Activated naive CD4-positive, alpha-beta T cell treated with anti-CD3 and anti-CD28 coated beads for 36 hours (primary cell): Measurements from ENCODE around the gene GTF3C5. TPM values are rescaled to one million over a fixed set of nuclear protein-coding genes. Genes with fewer than 3 reads are reported as not detected.
A peak's percentile ranks its signal among the peaks of the same experiment; 100 is the strongest.

ENCODE experiments used
- CTCF ChIA-PET: fragments of 350-600 bp; sonication (Branson Sonifier 250); formaldehyde crosslinking; loops from one replicate; lab custom pipeline; 2021; ENCODE audit warnings: antibody characterized with exemption; lab: Charles Lee
- DNase-seq: peaks from one replicate; pipeline ENCODE4 v3.0.0-alpha.2; 2020
- H3K27ac Mint-ChIP-seq: one replicate; pipeline ENCODE4 v1.8.0; 2021; ENCODE audit warnings: mild to moderate bottlenecking, mixed read lengths
- H3K27me3 Mint-ChIP-seq: one replicate; pipeline ENCODE4 v1.8.0; 2021; ENCODE audit warnings: low read depth, mixed read lengths
- H3K36me3 Mint-ChIP-seq: one replicate; pipeline ENCODE4 v1.8.0; 2021; ENCODE audit warnings: low read depth, mixed read lengths
- H3K4me1 Mint-ChIP-seq: one replicate; pipeline ENCODE4 v1.8.0; 2021; ENCODE audit warnings: low read depth, mixed read lengths
- H3K4me3 Mint-ChIP-seq: one replicate; pipeline ENCODE4 v1.8.0; 2021; ENCODE audit warnings: mild to moderate bottlenecking, moderate library complexity, mixed read lengths
- H3K9me3 Mint-ChIP-seq: one replicate; pipeline ENCODE4 v1.8.0; 2021; ENCODE audit warnings: mixed read lengths
- intact Hi-C: fragments of 100-400 bp; cut with micrococcal nuclease; formaldehyde crosslinking; loops from one replicate; pipeline ENCODE4 v1.15.1; 2023
- total RNA-seq, 2 experiments: library from RNA; stranded (reverse); gene quantifications; one replicate each; pipeline ENCODE4 v1.2.3, GENCODE V29; 2021

Gene GTF3C5
- total RNA-seq, 2 experiments from 2014 or later = 102 to 108 TPM

DNA sequence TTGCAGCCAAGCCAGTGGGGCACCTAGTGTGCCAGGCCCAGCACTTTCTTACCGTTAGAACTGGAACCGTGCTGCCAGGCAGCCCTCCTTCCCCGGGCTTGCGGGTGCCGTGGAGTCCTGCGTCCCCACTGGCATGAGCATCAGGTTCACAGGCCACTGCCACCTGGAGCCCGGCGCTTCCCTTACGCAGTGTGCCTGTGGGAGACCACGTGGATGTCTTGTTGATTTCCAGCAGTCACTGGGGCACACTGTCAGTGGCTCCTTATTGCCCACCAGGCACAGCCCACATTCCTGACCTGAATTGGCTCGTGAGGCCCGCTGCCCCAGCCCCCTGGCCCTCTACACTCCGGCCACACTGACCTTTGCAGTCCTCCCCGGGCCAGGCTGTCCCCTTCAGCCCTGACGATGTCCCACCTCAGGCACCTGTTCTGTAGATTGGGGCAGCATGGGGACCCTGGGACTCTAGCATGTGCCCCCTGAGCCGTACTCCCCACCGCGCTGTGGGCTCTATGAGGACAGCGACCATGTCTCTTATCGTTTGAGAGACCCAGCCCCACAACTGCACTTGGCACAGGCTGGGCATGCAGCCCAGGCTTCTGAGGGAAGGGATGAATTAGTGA is 20.6 kb downstream of the GTF3C5 start:
- Mint-ChIP-seq H3K9me3 (no peaks in the 10 kb centered on the region), H3K36me3 (peaks cover 23% of the 10 kb centered on the region), H3K4me1 (peaks cover 10% of the 10 kb centered on the region), H3K27ac (no peak overlapping the region), H3K4me3 (no peak overlapping the region), H3K27me3 (no peaks in the 10 kb centered on the region)
- CTCF ChIA-PET = no interaction called here
- intact Hi-C loops = no loop called here
- no peak for DNase-seq

DNA sequence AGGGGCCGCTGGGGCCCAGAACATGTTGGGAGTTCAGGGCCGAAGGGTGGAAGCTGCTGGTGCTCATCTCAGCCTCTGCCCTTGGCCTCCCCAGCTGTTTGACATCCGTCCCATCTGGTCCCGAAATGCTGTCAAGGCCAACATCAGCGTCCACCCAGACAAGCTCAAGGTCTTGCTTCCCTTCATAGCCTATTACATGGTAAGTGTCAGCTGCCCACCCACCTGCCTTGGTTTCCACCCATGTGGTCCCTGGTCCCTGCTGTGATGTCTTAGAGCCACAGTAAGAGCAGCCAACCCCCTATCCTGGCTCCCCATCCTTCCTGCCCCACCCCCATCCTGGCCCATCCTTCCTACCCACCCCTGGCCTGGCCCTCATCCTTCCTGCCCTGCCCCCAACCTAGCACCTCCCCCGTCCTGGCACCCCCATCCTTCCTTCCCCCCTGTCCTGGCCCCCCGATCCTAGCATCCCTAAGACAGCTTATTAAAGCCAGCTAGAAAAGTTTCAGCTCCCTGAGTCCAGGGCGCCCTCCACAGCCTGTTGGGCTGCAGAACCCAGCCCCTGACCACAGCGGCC is 21.3 kb downstream of the GTF3C5 start:
- H3K4me3 Mint-ChIP-seq = no peak overlapping the region
- DNase-seq = no peak
- H3K4me1 Mint-ChIP-seq = peaks cover 13% of the 10 kb centered on the region
- H3K36me3 Mint-ChIP-seq = peaks cover 22% of the 10 kb centered on the region
- CTCF ChIA-PET = no interaction called here
- no peak overlapping the region for H3K27ac Mint-ChIP-seq
- intact Hi-C loops = no loop called here
- H3K27me3 Mint-ChIP-seq = no peaks in the 10 kb centered on the region
- H3K9me3 Mint-ChIP-seq = no peaks in the 10 kb centered on the region

DNA sequence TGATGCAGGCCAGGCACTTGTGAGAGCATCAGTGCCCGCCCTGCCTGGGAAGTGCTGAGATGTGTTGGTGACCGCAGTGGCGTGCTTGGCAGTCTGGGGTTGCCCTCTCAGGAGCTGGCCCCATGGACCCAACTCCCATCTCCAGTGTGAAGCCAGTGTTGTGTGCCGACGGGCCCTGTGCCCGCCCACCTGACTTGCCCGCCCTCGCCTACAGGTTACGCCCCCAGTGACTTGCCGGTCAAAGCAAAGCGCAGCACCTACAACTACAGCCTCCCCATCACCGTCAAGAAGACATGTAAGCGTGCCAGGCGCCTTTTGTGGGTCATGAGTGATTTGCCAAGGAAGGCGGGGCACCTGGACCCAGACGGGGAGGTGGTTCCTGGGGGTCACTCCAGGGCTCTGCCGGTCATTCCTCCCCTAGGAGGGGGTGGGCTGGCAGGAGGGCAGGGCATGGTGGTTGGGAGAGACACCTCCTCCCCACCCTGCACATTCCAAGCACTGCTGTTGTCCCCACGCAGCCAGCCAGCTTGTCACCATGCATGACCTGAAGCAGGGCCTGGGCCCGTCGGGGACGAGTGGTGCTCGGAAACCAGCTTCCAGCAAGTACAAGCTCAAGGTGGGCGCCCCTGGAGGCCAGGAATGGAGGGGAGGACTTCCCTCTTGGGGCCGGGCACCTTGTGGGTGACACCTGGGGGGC is 23.5 kb downstream of the GTF3C5 start:
- H3K9me3 Mint-ChIP-seq = no peaks in the 10 kb centered on the region
- intact Hi-C loops = no loop called here
- H3K27ac Mint-ChIP-seq = no peak overlapping the region
- no peaks in the 10 kb centered on the region for H3K27me3 Mint-ChIP-seq
- H3K4me3 Mint-ChIP-seq = no peak overlapping the region
- H3K4me1 Mint-ChIP-seq = peaks cover 35% of the 10 kb centered on the region
- peaks cover 26% of the 10 kb centered on the region for H3K36me3 Mint-ChIP-seq
- no peak for DNase-seq
- CTCF ChIA-PET = interaction anchor here (1.0 to 1.6 kb wide), 2 partner anchors 32 to 94 kb away, joined by 3 to 4 read pairs; no protein-coding TSS in a partner anchor

DNA sequence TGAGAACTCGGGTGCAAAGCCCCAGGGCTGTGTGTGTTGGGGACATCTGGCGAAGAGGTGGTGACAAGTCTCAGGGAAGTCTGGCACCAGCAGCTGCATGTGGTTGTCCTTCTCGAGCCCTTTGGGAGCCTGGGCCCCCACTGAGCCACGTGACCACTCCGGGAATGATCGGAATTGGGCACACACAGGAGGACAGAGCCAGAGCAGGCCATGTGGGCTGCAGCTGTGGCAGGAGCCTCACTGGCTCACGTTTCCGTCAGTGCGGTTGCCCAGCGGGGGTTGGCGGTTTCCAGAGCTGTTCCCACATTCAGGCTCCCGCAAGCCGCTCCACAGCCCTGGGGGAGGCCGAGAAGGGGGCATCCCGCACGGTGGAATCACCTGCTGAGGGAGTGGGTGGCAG is 24.2 kb downstream of the GTF3C5 start:
- CTCF ChIA-PET = interaction anchor here (1.6 kb wide), 1 partner anchor 33 kb away, joined by 3 read pairs; no protein-coding TSS in a partner anchor
- H3K27me3 Mint-ChIP-seq = no peaks in the 10 kb centered on the region
- DNase-seq = no peak
- no peak overlapping the region for H3K27ac Mint-ChIP-seq
- H3K36me3 Mint-ChIP-seq = peaks cover 21% of the 10 kb centered on the region
- H3K9me3 Mint-ChIP-seq = no peaks in the 10 kb centered on the region
- H3K4me3 Mint-ChIP-seq = no peak overlapping the region
- H3K4me1 Mint-ChIP-seq = peaks cover 40% of the 10 kb centered on the region
- intact Hi-C loops = no loop called here

DNA sequence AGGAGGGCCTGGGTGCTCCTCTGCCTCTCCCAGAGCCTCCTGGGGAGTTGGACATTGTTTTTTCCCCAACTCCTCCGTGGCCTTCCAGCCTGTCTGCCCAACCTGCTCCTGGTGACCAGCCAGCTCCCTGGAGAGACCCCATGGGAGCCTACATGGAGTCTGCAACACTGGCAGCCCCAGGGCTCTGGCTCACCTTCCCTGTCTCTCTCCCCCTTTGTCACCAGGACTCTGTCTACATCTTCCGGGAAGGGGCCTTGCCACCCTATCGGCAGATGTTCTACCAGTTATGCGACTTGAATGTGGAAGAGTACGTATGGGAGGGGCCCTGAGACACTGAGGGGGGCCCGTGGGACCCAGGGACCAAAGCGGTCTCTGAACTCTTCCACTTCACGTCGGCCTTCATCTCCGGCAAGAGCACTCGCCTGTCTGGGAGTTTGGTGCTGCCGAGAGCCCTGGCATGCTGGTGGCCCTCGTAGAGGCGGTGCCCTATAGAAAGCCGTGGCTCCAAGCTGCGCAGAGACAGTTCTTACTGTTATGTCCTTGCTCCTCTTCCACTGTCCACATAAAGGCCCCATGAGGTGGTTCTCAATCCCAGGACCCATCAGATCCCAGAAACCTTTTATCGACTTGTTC is 25.1 kb downstream of the GTF3C5 start:
- DNase-seq = no peak
- peaks cover 48% of the 10 kb centered on the region for H3K4me1 Mint-ChIP-seq
- CTCF ChIA-PET = interaction anchor here (1.1 kb wide), 1 partner anchor 8 kb away, joined by 4 read pairs; no protein-coding TSS in a partner anchor
- peaks cover 19% of the 10 kb centered on the region for H3K36me3 Mint-ChIP-seq
- no peak overlapping the region for H3K27ac Mint-ChIP-seq
- H3K4me3 Mint-ChIP-seq = no peak overlapping the region
- no peaks in the 10 kb centered on the region for H3K27me3 Mint-ChIP-seq
- intact Hi-C loops = loop anchor here (2.0 kb wide), 1 partner anchor 25 kb away; the partner anchor contains the start of gene GTF3C5
- H3K9me3 Mint-ChIP-seq = no peaks in the 10 kb centered on the region

DNA sequence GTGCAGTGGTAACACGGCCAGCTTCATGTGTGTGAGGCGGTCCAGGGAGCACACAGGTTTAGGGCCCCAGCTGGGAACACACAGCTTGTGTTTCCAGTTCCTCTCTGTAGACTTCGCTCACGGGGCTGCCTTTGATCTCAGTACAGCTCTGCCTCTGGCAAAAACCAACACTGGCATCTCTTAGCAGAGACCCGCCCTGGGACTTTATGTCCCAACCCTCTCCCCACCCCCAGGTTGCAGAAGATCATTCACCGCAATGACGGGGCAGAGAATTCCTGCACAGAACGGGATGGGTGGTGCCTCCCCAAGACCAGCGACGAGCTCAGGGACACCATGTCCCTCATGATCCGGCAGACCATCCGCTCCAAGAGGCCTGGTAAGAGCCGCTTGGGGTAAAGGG is 25.7 kb downstream of the GTF3C5 start:
- CTCF ChIA-PET = interaction anchor here (1.1 kb wide), 1 partner anchor 8 kb away, joined by 4 read pairs; no protein-coding TSS in a partner anchor
- peak overlapping the region; percentile 41 for H3K27ac Mint-ChIP-seq

DNA sequence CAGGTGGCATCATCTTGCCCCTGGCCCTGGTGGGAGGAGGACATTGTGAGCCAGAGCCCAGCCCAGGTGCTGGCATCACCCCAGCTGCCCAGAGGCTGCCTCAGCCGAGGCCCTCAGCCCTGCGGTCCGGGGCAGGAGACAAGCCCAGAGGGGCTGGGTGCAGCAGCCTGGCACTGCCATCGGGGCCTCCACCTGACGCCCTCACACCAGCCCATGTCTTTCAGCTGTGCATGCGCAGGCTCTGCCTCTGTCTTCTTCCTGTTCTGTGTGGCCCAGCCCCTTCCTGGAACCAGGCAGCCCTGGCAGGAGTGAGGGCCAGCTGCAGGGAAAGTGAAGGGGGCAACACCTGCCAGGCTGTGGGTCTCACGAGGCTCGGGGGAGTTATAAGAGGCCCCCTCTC is 26.2 kb downstream of the GTF3C5 start:
- CTCF ChIA-PET = interaction anchor here (1.1 to 1.6 kb wide), 2 partner anchors 9 to 87 kb away, joined by 4 to 6 read pairs; no protein-coding TSS in a partner anchor
- Mint-ChIP-seq H3K27ac (peak overlapping the region; percentile 30), H3K4me1 (peaks cover 54% of the 10 kb centered on the region), H3K4me3 (no peak overlapping the region), H3K27me3 (no peaks in the 10 kb centered on the region), H3K9me3 (no peaks in the 10 kb centered on the region), H3K36me3 (peaks cover 17% of the 10 kb centered on the region)
- peak; percentile 61 for DNase-seq
- intact Hi-C loops = loop anchor here (2.0 kb wide), 1 partner anchor 26 kb away; the partner anchor contains the start of gene GTF3C5

More for the DNA sequence above, 25.7 kb downstream of the GTF3C5 start:
- intact Hi-C loops = loop anchor here (2.0 kb wide), 1 partner anchor 26 kb away; the partner anchor contains the start of gene GTF3C5
- H3K9me3 Mint-ChIP-seq = no peaks in the 10 kb centered on the region
- H3K4me3 Mint-ChIP-seq = no peak overlapping the region
- H3K36me3 Mint-ChIP-seq = peaks cover 19% of the 10 kb centered on the region
- peaks cover 54% of the 10 kb centered on the region for H3K4me1 Mint-ChIP-seq
- H3K27me3 Mint-ChIP-seq = no peaks in the 10 kb centered on the region
- DNase-seq = peak; percentile 27

DNA sequence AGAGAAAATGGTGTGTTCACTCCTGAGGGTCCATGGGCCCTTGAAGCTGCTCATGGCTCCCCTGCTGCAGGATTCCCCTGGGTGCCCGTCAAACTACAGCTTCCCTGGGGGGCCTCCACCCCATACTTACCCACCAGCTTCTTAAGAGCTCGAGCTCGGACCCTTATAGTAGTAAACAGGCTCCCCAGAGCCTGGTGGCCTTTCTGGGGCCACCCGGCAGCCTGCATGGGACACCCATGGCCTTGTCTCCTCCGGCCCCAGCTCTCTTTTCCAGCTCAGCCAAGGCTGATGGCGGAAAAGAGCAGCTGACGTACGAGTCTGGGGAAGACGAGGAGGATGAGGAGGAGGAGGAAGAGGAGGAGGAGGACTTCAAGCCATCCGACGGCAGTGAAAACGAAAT is 26.8 kb downstream of the GTF3C5 start:
- no peak for DNase-seq
- Mint-ChIP-seq H3K4me3 (no peak overlapping the region), H3K9me3 (no peaks in the 10 kb centered on the region), H3K27ac (peak overlapping the region; percentile 30), H3K36me3 (peaks cover 17% of the 10 kb centered on the region), H3K27me3 (no peaks in the 10 kb centered on the region), H3K4me1 (peaks cover 55% of the 10 kb centered on the region)
- intact Hi-C loops = loop anchor here (2.0 kb wide), 1 partner anchor 27 kb away; the partner anchor contains the start of gene GTF3C5
- CTCF ChIA-PET = interaction anchor here (1.6 kb wide), 1 partner anchor 87 kb away, joined by 6 read pairs; no protein-coding TSS in a partner anchor

DNA sequence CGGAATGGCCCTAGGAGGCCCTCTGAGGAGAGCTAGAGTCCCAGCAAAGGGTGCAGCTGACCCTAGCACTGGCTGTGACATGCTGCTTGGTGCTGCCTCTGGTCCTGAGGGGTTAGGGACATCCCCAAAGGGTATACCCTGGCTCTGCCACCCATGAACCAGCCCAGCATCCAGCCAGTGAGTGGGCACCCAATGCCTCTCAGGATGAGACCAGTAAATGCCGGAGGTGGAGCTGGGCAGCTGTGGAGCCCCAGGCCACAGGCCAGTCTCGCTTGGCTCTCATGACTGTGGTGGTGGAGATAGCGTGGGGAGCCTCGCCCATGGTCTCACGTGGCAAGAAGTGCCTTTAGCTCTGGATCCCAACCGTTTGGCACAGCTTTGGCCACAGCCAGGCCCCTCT is 27.3 kb downstream of the GTF3C5 start:
- Mint-ChIP-seq H3K4me3 (no peak overlapping the region), H3K4me1 (peaks cover 55% of the 10 kb centered on the region), H3K27ac (no peak overlapping the region), H3K36me3 (peaks cover 17% of the 10 kb centered on the region), H3K27me3 (no peaks in the 10 kb centered on the region), H3K9me3 (no peaks in the 10 kb centered on the region)
- CTCF ChIA-PET = interaction anchor here (1.6 kb wide), 1 partner anchor 86 kb away, joined by 6 read pairs; no protein-coding TSS in a partner anchor
- intact Hi-C loops = loop anchor here (2.0 kb wide), 1 partner anchor 89 kb away; no protein-coding TSS in a partner anchor
- DNase-seq = no peak

DNA sequence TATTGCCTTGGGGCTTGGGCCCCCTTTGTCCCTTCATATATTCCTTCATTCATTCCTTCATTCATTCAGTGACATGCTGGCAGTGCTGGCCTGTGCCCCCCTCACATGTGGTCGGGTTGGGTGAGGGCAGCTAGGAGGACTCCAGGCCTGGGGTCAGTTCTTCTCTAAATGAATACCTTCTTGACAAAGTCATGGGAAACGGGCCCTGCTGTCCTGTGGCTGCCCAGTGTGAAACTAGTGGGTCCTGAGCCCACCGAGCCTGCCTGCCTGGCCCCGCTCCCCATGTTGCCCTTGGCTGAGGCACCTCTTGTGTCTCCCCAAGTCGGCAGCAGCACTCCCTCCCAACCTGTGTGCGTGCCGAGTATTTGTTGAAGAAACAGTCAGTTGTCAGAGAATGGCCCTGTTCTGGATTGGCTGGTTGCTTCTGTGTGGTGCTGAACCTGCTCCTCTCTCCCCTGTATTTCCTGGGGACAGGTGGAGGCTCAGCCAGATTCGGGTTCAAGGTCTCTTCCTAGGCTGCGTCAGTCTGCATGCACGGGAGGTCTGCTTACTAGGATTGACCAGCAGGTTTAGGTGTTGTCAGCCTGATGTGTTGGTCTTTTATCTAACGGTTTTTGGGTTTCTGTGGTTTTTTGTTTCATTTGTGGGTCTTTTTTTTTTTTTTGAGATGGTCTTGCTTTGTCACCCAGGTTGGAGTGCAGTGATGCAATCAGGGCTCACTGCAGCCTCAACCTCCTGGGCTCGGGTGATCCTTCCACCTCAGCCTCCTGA is 27.9 kb downstream of the GTF3C5 start:
- Mint-ChIP-seq H3K36me3 (peaks cover 15% of the 10 kb centered on the region), H3K9me3 (no peaks in the 10 kb centered on the region), H3K4me1 (peaks cover 55% of the 10 kb centered on the region), H3K27me3 (no peaks in the 10 kb centered on the region), H3K27ac (peak overlapping the region; percentile 71), H3K4me3 (no peak overlapping the region)
- peak; percentile 30 for DNase-seq
- CTCF ChIA-PET = interaction anchor here (1.6 kb wide), 2 partner anchors 28 to 85 kb away, joined by 4 to 6 read pairs; partner anchors contain the start of gene GTF3C5
- intact Hi-C loops = loop anchor here (2.0 kb wide), 1 partner anchor 88 kb away; no protein-coding TSS in a partner anchor

DNA sequence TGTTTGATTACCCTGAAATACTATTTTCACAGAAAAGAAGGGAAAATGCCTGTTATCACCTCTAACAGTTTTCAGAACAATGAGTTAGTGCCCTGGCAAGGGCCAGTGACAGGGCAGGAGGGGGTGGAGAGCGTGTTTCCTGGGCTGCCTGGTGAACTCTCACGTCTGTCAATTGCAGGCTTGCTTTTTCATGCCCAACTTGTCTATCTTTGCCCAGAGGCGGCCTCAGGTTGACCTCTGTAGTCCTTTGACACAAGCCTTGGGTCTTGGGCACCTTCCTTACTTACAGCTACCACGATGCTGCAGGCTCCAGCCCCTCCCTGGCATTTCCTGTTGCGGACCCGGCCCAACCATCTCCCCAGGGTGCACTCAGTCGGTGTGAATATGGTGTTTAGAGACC is 28.8 kb downstream of the GTF3C5 start:
- H3K27ac Mint-ChIP-seq = peak overlapping the region; percentile 13
- peaks cover 12% of the 10 kb centered on the region for H3K36me3 Mint-ChIP-seq
- intact Hi-C loops = loop anchor here (2.0 kb wide), 1 partner anchor 87 kb away; no protein-coding TSS in a partner anchor
- peak; percentile 38 for DNase-seq
- no peaks in the 10 kb centered on the region for H3K9me3 Mint-ChIP-seq
- no peaks in the 10 kb centered on the region for H3K27me3 Mint-ChIP-seq
- CTCF ChIA-PET = interaction anchor here (1.6 kb wide), 1 partner anchor 29 kb away, joined by 4 read pairs; the partner anchor contains the start of gene GTF3C5
- no peak overlapping the region for H3K4me3 Mint-ChIP-seq
- H3K4me1 Mint-ChIP-seq = peaks cover 55% of the 10 kb centered on the region
